Activated CD4-positive, alpha-beta memory T cell treated with anti-CD3 and anti-CD28 coated beads, Interleukin-2, amount 10 ng/mL, durations not matched to agents 7 days and 5 days (primary cell): ENCODE measurements around the gene MARCHF5. TPM values are rescaled to one million over a fixed set of nuclear protein-coding genes. Genes with fewer than 3 reads are reported as not detected.
"Not testable (repeated sequence)": the region's sequence is repeated elsewhere in the genome, so short reads cannot be mapped to it uniquely, and the experiment has no call there.

Source experiments
- CTCF ChIA-PET: fragments of 350-600 bp; sonication (Branson Sonifier 250); formaldehyde crosslinking; loops from one replicate; lab custom pipeline; 2021; ENCODE audit warnings: antibody characterized with exemption, inconsistent platforms; lab: Charles Lee
- POLR2A ChIA-PET: fragments of 350-600 bp; sonication (Branson Sonifier 250); formaldehyde crosslinking; loops from one replicate; lab custom pipeline; 2021; ENCODE audit warnings: antibody characterized with exemption; lab: Charles Lee
- DNase-seq: peaks from one replicate; pipeline ENCODE4 v3.0.0-alpha.2; 2020
- H3K27ac Mint-ChIP-seq: one replicate; pipeline ENCODE4 v1.8.0; 2021; ENCODE audit warnings: mild to moderate bottlenecking, mixed read lengths
- H3K27me3 Mint-ChIP-seq: one replicate; pipeline ENCODE4 v1.8.0; 2021; ENCODE audit warnings: mixed read lengths
- H3K36me3 Mint-ChIP-seq: one replicate; pipeline ENCODE4 v1.8.0; 2021; ENCODE audit warnings: low read depth, mixed read lengths
- H3K4me1 Mint-ChIP-seq: one replicate; pipeline ENCODE4 v1.8.0; 2021; ENCODE audit warnings: mixed read lengths
- H3K4me3 Mint-ChIP-seq: one replicate; pipeline ENCODE4 v1.8.0; 2021; ENCODE audit warnings: mild to moderate bottlenecking, mixed read lengths
- H3K9me3 Mint-ChIP-seq: one replicate; pipeline ENCODE4 v1.8.0; 2021; ENCODE audit warnings: mixed read lengths
- total RNA-seq, 2 experiments: library from RNA; stranded (reverse); gene quantifications; one replicate each; pipeline ENCODE4 v1.2.3, GENCODE V29; 2021

The MARCHF5 gene
- total RNA-seq, 2 experiments from 2014 or later = 28.5 to 29.3 TPM

DNA sequence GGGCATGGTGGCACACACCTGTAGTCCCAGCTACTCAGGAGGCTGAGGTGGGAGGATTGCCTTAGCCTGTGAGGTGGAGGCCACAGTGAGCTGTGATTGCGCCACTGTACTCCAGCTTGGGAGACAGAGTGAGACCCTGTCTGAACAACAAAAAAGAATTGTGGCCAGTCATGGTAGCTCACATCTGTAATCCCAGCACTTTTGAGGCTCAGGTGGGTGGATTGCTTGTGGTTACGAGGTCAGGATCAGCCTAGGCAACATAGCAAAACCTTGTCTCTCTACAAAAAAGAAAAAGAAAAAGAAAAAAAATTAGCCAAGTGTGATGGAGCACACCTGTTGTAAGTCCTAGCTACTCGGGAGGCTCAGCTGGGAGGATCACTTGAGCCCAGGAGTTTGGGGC lies 22.8 kb downstream of the MARCHF5 start:
- H3K4me3 Mint-ChIP-seq = no peak overlapping the region
- H3K36me3 Mint-ChIP-seq = peaks cover 29% of the 10 kb centered on the region
- H3K27me3 Mint-ChIP-seq = no peaks in the 10 kb centered on the region
- POLR2A ChIA-PET = no interaction called here
- H3K9me3 Mint-ChIP-seq = no peaks in the 10 kb centered on the region
- no peak for DNase-seq
- H3K27ac Mint-ChIP-seq = no peak overlapping the region
- H3K4me1 Mint-ChIP-seq = no peaks in the 10 kb centered on the region
- CTCF ChIA-PET = interaction anchor here (1.0 kb wide), 1 partner anchor 9 kb away, joined by 4 read pairs; no protein-coding TSS in a partner anchor

DNA sequence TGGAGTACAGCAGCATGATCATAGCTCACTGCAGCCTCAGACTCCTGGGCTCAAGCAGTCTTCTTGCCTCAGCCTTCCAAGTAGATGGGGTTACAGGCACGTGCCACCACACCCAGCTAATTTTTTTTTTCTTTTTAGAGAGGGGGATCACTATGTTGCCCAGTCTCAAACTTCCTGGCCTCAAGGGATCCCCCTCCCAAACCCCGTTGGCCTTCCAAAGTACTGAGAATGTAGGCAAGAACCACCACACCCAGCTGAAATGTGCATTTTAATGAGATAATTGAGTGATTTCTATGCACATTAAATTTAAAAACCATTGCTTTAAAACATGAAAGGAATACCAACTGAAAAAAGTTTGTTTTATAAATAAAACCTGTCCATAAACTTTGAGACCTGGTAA lies 25.6 kb downstream of the MARCHF5 start:
- H3K9me3 Mint-ChIP-seq = no peaks in the 10 kb centered on the region
- no peaks in the 10 kb centered on the region for H3K4me1 Mint-ChIP-seq
- DNase-seq = no peak
- no peak overlapping the region for H3K4me3 Mint-ChIP-seq
- H3K36me3 Mint-ChIP-seq = peaks cover 32% of the 10 kb centered on the region
- ChIA-PET POLR2A (no interaction called here), CTCF (no interaction called here)
- H3K27me3 Mint-ChIP-seq = no peaks in the 10 kb centered on the region
- H3K27ac Mint-ChIP-seq = no peak overlapping the region

DNA sequence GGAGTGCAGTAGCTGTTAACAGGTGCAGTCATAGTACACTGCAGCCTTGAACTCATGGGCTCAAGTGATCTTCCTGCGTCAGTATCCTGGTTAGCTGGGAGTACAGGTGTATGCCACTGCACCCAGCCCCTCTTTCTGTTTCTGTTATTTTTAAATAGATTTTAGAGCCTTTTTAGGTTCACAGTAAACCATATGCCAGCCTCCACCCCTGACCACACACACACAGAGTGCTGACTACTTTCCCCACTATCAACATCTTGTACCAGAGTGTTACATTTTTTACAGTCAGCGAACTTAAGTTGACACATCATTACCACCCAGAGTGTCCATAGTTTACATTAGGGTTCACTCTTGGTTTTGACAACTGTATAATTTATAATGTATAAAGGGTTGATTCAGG lies 32.1 kb downstream of the MARCHF5 start:
- CTCF ChIA-PET = no interaction called here
- H3K9me3 Mint-ChIP-seq = no peaks in the 10 kb centered on the region
- no peak overlapping the region for H3K27ac Mint-ChIP-seq
- H3K4me1 Mint-ChIP-seq = peaks cover 6% of the 10 kb centered on the region
- H3K36me3 Mint-ChIP-seq = peaks cover 25% of the 10 kb centered on the region
- POLR2A ChIA-PET = no interaction called here
- no peak overlapping the region for H3K4me3 Mint-ChIP-seq
- DNase-seq = no peak
- H3K27me3 Mint-ChIP-seq = no peaks in the 10 kb centered on the region

DNA sequence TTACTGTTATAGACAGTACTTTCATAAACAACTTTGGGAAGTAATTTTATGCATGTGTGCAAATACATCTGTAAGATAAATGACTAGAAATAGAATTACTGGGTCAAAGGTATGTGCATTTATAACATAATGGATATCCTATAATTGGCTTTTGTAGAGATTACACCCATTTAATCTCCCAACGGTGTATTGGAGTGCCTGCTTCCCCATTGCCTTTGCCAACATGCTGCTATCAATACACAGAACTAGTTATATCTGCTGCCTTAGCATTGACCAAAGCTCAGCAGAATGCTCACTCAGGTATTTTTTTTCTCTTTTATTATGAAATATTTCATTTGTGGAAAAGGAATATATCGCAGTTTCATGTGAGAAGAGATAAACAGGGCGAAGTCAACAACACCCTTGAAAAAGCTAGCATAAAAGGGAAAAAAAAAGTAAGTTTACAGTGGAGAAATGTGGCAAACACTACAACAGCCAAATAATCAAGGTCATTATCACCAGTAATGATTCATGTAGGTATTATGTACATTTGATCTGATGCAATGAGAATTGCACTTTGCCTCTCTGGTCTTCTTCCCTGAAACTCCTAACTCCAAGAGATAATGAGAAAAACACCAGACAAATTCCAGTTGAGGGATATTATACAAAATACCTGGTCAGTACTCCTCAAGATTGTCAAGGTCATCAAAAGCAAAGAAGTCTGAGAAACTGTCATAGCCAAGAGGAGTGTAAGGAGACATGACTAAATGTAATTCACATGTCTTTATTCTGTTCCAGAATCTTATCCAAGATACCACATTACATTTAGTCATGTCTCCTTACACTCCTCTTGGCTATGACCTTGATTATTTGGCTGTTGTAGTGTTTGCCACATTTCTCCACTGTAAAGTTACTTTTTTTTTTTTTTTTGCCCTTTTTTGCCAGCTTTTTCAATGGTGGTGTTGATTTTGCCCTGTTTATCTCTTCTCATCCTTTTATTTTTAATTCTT lies 36.8 kb downstream of the MARCHF5 start:
- CTCF ChIA-PET = interaction anchor here (0.6 kb wide), 1 partner anchor 41 kb away, joined by 3 read pairs; no protein-coding TSS in a partner anchor
- POLR2A ChIA-PET = no interaction called here
- Mint-ChIP-seq H3K36me3 (peaks cover 13% of the 10 kb centered on the region), H3K9me3 (no peaks in the 10 kb centered on the region), H3K4me3 (no peak overlapping the region), H3K4me1 (peaks cover 10% of the 10 kb centered on the region), H3K27me3 (no peaks in the 10 kb centered on the region), H3K27ac (no peak overlapping the region)
- DNase-seq = no peak

DNA sequence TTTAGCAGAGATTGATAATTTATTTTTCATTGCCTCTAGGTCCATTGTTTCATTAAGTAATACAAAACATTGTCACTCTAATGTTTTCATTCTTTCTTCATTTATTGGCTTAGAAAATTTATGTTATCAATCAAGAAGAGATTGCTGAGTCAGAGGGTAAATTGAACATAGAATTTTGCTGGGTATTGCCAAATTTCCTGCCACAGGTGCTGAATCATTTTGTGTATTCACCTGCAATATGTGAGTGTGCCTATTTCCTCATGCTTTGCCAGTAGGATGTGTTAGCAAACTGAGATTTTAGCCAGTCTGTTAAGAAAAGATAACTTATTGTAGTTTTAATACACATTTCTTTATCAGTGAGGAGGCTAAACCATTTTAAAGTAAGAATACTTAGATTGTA lies 38.0 kb downstream of the MARCHF5 start:
- H3K9me3 Mint-ChIP-seq = no peaks in the 10 kb centered on the region
- POLR2A ChIA-PET = no interaction called here

DNA sequence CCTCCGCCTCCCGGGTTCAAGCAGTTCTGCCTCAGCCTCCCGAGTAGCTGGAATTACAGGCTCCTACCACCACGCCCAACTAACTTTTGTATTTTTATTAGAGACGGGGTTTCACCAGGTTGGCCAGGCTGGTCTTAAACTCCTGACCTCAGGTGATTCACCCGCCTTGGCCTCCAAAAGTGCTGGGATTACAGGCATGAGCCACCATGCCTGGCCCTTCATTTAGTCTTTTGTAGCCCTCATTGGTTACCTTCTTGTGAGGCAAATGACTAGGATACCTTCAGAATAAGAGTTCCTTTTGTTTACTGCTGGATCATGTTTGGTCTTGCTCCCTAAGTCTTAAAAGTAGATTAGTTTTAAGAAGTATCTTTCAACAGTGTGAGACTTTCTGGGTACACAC lies 39.0 kb downstream of the MARCHF5 start:
- DNase-seq, H3K27ac Mint-ChIP-seq, H3K27me3 Mint-ChIP-seq, H3K4me3 Mint-ChIP-seq, H3K4me1 Mint-ChIP-seq, H3K36me3 Mint-ChIP-seq, CTCF ChIA-PET, H3K9me3 Mint-ChIP-seq, POLR2A ChIA-PET: not testable (repeated sequence)

More for the DNA sequence above, 38.0 kb downstream of the MARCHF5 start:
- Mint-ChIP-seq H3K27me3 (no peaks in the 10 kb centered on the region), H3K36me3 (peaks cover 9% of the 10 kb centered on the region), H3K27ac (no peak overlapping the region), H3K4me3 (no peak overlapping the region), H3K4me1 (peaks cover 4% of the 10 kb centered on the region)
- no peak for DNase-seq
- CTCF ChIA-PET = no interaction called here

DNA sequence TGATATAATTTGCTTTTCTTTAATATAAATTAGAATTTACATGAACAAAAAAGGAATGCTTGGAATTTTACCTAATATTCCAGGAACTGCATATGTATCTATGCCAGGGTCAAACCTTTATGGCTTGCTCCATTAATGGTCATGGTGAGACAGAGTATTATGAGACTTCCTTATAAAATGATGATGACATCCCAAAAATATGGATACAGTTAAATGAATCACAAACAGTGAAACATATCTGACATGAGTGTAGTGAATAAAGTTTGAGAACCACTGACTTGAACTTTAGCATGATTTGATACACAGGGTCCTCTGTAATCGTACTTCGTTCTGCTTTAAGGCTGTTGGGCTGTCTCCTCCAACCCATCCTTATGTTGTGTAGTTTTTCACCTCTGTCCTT lies 51.8 kb downstream of the MARCHF5 start:
- CTCF ChIA-PET = no interaction called here
- Mint-ChIP-seq H3K36me3 (peaks cover 15% of the 10 kb centered on the region), H3K27ac (no peak overlapping the region), H3K9me3 (no peaks in the 10 kb centered on the region), H3K4me1 (peaks cover 2% of the 10 kb centered on the region), H3K27me3 (no peaks in the 10 kb centered on the region), H3K4me3 (no peak overlapping the region)
- no peak for DNase-seq
- POLR2A ChIA-PET = interaction anchor here (0.7 kb wide), 1 partner anchor 154 kb away, joined by 3 read pairs; no protein-coding TSS in a partner anchor

DNA sequence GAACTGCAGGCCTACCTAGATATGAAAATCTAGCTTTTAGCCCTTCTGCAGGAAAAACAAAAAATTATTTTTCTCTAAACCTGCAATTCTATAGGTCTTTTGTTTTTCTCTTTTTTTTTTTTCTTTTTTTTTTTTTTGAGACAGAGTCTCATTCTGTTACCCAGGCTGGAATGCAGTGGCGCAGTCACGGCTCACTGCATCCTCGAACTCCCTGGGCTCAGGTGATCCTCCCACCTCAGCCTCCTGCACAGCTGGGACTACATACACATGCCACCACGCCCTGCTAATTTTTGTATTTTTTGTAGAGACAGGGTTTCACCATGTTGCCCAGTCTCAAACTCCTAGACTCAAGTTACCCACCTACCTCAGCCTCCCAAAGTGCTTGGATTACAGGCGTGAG lies 54.6 kb downstream of the MARCHF5 start:
- CTCF ChIA-PET, H3K4me1 Mint-ChIP-seq, H3K27me3 Mint-ChIP-seq, H3K9me3 Mint-ChIP-seq, H3K27ac Mint-ChIP-seq, POLR2A ChIA-PET, H3K4me3 Mint-ChIP-seq, DNase-seq: not testable (repeated sequence)
- H3K36me3 Mint-ChIP-seq = peaks cover 30% of the 10 kb centered on the region

DNA sequence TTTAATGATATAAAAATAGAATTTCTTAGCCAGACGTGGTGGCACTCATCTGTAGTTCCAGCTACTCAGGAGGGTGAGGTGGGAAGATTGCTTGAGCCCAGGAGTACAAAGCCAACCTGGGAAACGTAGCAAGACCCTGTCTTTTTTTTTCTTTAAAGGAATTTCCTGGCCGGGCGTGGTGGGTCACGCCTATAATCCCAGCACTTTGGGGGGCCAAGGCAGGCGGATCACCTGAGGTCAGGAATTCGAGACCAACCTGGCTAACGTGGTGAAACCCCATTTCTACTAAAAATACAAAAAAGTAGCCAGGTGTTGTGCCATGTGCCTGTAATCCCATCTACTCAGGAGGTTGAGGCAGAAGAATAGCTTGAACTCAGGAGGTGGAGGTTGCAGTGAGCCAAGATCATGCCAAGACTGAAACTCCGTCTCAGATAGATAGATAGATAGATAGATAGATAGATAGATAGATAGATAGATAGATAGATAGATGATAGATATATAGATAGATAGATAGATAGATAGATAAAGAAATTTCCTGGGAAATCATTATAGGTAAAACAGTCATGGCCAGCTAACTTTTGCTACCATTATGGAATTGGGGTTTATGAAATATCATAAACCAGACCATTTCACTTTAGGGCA lies 56.2 kb downstream of the MARCHF5 start:
- H3K4me1 Mint-ChIP-seq, POLR2A ChIA-PET, H3K9me3 Mint-ChIP-seq, CTCF ChIA-PET, H3K27me3 Mint-ChIP-seq, H3K4me3 Mint-ChIP-seq, H3K27ac Mint-ChIP-seq, DNase-seq: not testable (repeated sequence)
- peaks cover 24% of the 10 kb centered on the region for H3K36me3 Mint-ChIP-seq

DNA sequence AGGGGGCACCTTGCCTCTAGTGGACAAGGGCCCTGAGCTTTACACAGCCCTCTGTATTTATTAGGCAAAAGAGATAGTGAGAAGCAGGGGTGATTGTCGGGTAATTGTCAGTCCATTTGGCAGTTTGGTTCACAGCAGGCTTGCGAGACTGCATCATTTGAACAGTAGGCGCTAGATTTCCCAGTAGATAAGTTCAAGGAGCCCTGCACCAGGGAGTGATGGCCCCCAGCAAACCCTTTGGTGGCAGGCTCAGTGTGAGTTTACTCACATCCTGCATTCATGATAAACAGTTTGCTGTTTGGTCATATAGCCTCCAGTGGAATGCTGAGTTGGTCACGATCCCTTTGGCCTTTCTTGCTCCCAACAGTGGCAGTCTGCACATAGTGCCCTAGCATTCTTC lies 59.4 kb downstream of the MARCHF5 start:
- H3K27me3 Mint-ChIP-seq = no peaks in the 10 kb centered on the region
- no peak overlapping the region for H3K27ac Mint-ChIP-seq
- no peak overlapping the region for H3K4me3 Mint-ChIP-seq
- peaks cover 15% of the 10 kb centered on the region for H3K36me3 Mint-ChIP-seq
- H3K4me1 Mint-ChIP-seq = no peaks in the 10 kb centered on the region
- DNase-seq = no peak
- ChIA-PET POLR2A (no interaction called here), CTCF (no interaction called here)
- H3K9me3 Mint-ChIP-seq = no peaks in the 10 kb centered on the region

DNA sequence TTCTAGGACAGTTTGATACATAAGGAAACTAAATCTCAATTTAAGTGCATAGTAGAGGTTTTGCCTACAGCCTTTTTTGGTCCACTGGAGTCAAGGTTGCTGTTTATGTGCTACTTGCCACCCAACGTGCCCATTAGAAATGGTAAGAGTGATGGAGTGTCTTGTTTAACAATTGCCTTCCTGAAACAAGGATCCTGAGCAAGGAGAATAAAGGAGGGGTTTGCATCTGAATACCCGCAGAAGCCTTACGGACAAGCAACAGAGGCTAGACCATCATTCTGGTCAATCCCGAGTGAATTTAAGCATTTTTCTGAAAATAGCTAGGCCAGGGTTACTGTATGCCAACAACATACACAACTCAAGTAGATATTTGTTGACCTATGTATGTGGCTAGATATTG lies 63.6 kb downstream of the MARCHF5 start:
- H3K9me3 Mint-ChIP-seq = no peaks in the 10 kb centered on the region
- POLR2A ChIA-PET = no interaction called here
- no peak overlapping the region for H3K4me3 Mint-ChIP-seq
- peaks cover 6% of the 10 kb centered on the region for H3K27me3 Mint-ChIP-seq
- H3K4me1 Mint-ChIP-seq = no peaks in the 10 kb centered on the region
- CTCF ChIA-PET = no interaction called here
- peaks cover 7% of the 10 kb centered on the region for H3K36me3 Mint-ChIP-seq
- DNase-seq = no peak
- no peak overlapping the region for H3K27ac Mint-ChIP-seq

DNA sequence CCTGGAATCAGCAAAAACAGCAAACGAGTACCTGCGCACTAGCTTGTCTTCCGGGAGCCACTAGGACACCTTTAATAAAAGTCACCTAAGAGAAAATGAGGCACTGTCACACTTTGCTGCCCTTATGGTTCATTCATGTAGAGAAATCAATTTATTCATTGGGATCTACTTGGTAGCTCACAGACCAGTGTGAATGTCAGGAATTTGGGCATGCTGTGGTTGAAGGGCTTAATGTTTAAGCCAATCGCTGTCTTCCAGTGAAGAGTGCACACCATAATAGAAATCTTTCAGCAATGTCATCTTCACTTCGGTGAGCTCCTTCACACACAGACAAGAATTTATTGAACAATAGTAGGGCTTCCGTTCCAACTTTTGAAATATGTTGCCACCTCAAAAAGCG lies 65.1 kb downstream of the MARCHF5 start:
- H3K27ac Mint-ChIP-seq = no peak overlapping the region
- CTCF ChIA-PET = no interaction called here
- no peak overlapping the region for H3K4me3 Mint-ChIP-seq
- H3K36me3 Mint-ChIP-seq = no peaks in the 10 kb centered on the region
- POLR2A ChIA-PET = no interaction called here
- H3K27me3 Mint-ChIP-seq = peaks cover 14% of the 10 kb centered on the region
- no peak for DNase-seq
- H3K4me1 Mint-ChIP-seq = no peaks in the 10 kb centered on the region
- no peaks in the 10 kb centered on the region for H3K9me3 Mint-ChIP-seq

DNA sequence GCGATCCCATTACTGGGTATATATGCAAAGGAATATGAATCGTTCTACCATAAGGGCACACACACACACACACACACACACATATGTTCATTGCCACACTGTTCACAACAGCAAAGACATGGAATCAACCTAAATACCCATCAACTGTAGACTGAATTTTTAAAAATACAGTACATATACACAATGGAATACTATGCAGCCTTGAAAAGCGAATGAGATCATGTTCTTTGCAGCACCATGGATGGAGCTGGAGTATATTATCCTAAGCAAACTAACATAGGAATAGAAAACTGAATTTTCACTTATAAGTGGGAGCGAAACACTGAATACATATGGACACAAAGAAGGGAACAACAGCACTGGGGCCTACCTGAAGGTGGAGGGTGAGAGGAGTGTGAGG lies 72.5 kb downstream of the MARCHF5 start:
- peaks cover 31% of the 10 kb centered on the region for H3K27me3 Mint-ChIP-seq
- H3K4me3 Mint-ChIP-seq = no peak overlapping the region
- ChIA-PET POLR2A (no interaction called here), CTCF (no interaction called here)
- no peak for DNase-seq
- H3K36me3 Mint-ChIP-seq = no peaks in the 10 kb centered on the region
- no peaks in the 10 kb centered on the region for H3K4me1 Mint-ChIP-seq
- no peak overlapping the region for H3K27ac Mint-ChIP-seq
- no peaks in the 10 kb centered on the region for H3K9me3 Mint-ChIP-seq
